Measurements from ENCODE around the gene CEBPG.

Gene CEBPG

DNA sequence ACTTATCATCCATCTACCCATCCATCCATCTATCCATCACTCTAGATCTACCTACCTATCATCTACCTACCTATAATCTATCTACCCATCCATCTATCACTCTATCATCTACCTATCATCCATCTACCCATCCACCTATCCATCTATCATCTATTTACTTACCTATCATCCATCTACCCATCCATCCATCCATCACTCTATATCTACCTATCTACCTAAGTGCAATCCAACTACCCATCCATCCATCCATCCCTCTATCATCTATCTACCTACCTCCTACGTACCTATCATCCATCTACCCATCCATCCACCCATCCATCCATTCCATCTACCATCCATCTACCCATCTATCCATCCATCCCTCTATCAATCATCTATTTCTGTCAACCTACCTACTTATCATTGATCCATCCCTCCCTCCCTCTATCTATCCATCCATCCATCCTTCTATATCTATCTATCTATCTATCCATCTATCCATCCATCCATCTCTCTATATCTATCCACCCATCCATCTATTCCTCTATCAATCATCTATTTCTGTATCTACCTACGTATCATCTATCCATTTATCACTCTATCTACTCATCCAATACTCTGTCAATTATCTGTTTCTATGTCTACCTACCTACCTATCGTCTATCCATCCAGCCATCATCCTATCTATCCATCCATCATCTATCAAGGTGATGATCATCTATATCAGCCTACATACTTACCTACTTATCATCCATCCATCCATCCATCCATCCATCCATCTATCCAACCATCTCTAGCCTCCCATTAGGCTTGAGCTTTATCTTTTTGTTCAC lies 49.1 kb downstream of the CEBPG start:
- no peak for DNase-seq (ENCODE audit: low spot score)

DNA sequence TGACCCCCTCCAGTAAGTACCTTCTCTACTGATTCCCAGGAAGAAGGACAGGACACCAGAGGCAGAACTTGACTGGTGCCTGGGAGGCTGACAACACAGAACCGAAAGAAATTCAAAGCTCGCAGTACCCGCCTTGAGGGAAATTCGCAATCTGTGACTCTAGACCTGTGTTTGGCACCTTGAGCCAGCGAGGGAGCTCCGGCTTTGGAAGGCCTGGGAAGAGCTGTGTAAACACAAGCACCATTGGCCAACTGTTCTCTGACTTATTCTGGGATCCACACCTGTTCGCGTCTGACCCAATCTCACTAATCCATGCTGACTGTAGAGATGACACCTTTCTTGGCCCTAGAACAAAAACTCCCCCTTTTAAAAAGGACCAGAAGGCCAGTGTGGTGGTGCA lies 50.7 kb downstream of the CEBPG start:
- no peak for DNase-seq (ENCODE audit: low spot score)

DNA sequence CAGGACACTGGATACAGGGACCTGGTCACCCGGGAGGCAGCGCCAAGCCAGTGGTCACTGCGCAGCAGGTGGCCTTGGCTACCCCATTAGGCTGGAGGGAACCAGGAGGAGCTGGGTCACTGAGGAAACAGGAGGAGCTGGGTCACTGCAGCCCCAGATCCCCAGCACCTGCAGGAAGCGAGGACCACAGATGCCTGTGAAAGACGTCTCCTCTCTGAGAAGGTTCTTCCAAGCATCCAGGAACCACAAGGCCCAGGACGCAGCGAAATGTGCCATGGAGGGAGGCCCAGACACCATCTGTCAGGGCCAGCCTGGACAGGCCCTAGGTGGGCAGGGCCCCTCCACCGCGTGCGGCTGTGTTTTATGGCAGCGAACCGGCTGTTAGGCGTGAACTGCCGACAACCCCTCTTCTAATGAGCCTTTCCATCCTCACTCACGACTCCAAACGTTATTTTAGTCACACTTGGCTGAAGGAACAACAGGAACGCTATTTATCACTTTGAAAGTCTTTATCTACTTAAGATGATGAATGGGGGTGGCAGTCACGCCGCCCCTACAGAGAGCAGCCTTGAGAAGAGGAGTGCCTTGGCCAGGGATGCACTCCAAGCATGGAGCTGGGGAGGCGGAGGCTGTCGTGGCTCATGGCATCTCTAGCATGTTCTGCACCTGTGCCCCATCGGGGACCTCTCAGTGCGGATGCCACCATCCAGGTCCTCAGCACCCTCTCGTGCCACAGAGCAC lies 53.3 kb downstream of the CEBPG start:
- DNase-seq (ENCODE audit: low spot score) = no peak

DNA sequence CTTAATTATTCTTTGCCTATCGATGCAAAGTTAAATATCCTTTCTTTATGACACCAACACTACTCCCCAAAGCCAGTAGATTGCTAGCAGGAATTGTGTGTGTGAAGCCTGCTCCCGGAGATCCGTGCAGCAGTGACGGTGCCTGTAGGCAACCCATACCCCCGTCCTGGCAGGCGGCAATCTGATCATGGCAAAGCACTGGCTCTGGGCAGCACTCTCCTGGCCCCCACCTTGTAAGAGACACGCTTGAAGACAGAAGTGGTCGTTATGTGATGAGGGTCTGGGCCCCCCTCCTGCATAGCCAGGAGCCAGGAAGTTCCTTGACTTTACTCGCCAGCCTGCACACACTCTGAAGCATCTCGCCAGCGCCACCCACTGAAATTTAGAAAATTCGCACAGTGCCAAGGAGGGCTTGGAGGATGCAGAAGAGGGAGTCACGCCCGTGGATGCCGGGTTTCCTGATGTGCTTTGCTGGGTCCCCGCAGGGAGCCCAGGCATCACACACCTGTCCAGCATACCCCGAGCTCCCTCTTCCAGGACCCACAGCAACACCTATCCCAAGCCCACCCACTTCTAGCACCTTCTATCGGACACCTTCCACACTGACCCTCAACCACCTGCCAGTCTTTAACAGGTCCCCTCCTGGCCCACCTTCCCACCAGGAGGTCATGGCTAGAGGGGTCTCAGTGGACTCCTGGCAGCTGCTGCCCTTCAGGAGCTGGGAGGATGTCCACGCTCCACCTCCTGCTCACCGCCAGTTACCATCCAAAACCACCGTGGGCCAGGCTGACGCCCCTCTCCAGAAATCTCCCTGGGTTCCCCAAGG lies 54.5 kb downstream of the CEBPG start:
- DNase-seq (ENCODE audit: low spot score) = no peak

DNA sequence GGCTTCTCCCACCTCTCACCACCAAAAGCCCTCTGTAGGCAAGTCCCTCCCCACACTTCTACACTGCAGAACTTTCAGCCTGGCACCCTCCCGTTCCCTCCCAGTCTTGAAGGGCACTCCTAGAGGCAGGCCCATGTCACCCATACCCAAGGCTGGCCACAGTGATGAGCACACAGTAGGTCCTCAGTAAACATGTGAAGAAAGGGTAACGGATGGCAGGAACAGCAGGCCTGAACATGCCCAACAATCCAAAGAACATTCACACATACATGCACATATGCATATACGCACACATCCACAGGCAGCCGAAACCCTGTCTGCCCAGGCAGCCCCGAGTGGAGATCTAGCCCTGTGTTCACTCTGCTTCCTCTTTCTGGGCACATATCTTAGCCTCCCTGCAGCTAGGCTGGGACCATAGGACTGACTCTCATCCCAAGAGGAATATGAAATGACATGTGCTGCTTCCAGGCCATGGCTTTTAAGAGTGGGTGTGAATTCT lies 55.2 kb downstream of the CEBPG start:
- no peak for DNase-seq (ENCODE audit: low spot score)

DNA sequence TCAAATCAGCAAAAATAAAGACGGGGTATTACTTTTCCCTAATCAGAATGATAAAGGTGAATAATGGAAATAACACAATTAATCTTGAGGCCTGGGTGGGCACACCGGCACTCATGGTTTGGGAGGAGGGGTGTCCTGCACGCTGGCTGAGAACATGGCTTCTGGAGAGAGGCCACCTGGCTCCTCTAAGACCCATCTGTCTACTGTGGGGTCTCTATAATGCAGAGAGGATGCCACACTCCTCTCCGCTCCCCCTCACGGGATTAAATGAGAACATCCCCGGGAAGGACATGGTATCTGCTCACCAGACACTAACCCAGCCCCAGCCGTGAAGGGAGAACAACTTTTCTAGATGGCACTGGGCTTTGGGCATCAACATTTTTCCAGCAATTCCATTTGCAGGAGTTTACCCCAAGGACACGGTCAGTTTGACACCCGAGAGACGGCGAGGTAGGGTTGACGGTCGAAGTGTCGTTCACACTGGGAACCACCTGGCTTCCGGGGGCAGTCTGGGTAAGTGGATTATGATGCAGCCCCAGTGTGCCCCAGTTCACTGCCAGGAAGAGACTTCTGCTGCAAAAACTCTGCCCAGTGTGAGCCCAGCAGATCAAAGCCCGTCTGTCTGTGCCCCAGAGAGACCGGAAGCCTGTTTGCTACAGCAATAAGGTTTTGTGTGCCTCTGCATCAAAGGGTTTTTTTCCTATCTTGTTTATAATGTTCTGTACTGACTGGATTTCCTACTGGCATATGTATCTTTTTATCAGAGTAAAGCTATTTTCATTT lies 56.6 kb downstream of the CEBPG start:
- peak; percentile 26 for DNase-seq (ENCODE audit: low spot score)

DNA sequence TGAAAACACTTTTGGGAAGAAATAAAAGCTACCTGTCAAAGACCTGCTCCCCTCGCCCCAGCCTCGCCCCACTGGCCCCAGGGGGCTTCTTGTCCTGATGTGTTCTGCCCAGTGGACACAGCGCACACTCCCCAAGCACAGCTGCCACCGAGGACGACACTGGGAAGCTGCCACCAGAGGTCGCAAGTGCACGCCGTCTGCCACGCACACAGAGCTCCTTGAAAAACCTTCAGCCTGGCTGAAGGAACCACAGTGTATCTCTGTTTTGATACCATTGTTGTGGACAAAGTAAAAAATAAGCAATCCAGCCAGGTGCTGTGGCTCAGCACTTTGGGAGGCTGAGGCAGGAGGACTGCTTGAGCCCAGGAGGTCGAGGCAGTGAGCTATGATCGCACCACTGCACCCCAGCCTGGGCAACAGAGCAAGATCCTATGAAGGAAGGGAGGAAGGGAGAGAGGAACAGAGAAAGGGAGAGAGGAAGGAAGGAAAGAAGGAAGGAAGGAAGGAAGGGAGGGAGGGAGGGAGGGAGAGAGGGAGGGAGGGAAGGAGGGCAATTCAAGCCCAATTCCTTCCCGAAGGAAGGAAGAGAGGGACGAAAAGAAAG lies 57.3 kb downstream of the CEBPG start:
- DNase-seq (ENCODE audit: low spot score) = peak; percentile 75

DNA sequence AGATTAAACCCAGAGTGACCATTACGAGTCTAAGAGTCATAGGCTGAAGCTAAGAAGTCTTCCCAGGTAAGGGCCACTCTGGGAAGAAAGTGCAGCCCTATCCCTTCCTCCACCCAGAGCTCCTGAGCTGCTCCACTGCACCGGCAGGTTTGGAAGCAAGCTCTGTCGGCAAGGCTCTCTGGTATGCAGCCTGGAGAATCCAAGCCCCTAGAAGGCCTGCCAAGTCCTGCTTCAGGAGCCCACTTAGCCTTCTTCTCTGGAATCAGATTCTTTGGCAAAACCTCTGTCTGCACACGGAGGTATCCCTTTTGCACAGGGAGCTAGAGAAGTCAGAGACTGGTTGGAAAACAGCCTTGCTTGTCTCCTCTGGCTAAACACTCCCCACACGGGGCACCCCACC lies 58.5 kb downstream of the CEBPG start:
- DNase-seq (ENCODE audit: low spot score) = no peak

All from COLO829 (cell line).